ENCODE data around the gene SSRP1.
"Not testable (repeated sequence)": the region's sequence is repeated elsewhere in the genome, so short reads cannot be mapped to it uniquely, and the experiment has no call there.

The SSRP1 gene, protein sequence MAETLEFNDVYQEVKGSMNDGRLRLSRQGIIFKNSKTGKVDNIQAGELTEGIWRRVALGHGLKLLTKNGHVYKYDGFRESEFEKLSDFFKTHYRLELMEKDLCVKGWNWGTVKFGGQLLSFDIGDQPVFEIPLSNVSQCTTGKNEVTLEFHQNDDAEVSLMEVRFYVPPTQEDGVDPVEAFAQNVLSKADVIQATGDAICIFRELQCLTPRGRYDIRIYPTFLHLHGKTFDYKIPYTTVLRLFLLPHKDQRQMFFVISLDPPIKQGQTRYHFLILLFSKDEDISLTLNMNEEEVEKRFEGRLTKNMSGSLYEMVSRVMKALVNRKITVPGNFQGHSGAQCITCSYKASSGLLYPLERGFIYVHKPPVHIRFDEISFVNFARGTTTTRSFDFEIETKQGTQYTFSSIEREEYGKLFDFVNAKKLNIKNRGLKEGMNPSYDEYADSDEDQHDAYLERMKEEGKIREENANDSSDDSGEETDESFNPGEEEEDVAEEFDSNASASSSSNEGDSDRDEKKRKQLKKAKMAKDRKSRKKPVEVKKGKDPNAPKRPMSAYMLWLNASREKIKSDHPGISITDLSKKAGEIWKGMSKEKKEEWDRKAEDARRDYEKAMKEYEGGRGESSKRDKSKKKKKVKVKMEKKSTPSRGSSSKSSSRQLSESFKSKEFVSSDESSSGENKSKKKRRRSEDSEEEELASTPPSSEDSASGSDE

DNA sequence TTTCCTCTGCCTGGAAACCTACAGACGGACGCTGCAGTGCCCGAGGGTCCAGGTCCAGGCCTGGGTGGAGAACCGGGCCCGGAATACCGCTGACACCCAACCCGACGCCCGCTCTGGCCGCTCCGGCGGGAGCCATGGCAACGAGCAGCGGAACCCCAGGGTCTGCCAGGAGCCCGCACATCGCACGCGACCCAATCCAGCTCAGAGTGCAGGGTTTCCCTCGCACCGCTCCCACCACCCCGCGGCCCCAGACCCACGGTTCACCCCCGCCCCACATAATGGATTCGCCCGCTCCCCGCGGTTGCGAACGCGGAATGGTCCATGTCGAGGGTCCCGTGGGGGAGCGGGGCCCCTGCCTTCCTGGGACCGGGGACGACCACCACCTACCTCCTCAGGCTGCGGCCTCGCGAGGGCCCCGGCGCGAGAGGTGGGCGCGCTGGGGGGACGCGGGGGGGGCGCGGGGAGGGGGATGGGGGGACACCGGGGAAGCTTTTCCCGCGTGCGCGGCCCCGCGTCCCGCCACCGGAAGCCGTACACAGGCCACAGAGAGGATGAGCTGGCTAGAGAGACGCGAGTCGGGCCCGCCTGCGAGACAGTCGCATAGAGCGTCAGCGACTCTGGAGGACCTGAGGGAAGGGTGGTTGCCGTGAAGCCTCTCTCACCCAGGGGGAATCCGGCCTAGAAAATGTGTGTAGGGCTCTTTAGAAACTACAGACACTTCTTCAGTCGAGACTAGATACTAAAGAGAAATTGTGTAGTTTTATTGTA, at the start of gene SSRP1:
Gene SSRP1, minus strand, starts transcription at position 550 of the 768 bp plus-strand sequence. CDS start 771 bp downstream, outside the sequence.
- peak; percentile 81 to 82 for DNase-seq

DNA sequence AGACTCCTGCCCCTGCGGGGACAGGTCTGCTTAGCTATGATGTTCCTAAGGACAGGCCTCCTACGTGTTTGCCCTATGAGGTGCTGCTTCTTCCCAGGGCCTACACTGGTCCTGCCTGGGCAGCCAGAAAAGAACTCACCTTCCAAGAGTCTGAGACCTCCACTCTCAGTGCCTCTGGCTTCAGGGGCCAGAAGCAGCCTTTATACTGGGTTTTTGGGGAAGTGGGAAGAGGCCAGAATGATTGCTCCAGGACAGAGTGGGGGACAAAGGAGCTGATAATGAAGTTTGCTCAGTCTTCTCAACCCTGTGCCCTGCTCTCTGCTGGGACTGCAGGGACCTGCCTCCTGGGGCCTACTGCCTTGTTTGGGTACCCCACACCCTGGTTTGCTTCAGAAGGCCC, 45.3 kb upstream of the SSRP1 start, which contains the start of gene PRG3:
Gene PRG3, minus strand, starts transcription at position 176 of the 400 bp plus-strand sequence. CDS start 442 bp downstream, outside the sequence.
- no peak for DNase-seq

DNA sequence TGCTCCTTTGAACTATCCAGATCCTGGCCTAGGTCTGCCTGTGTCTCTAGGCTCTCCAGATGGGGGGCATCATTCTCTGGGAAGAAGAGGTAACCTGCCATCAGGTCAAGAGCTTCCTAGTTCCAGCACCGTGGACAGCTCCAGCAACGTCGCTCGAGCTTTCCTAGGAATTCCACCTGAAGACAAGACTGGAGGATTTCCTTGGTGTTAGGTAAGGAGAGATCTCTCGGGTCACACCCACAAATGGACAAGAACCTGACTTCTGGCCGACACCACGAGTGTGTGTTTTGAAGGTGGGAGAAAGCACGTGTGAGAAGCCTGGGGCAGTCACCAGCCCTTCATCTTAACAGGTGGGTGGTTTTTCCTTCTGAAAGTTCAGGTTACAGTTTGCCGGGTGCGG, 44.0 kb upstream of the SSRP1 start:
- DNase-seq, result no peak

DNA sequence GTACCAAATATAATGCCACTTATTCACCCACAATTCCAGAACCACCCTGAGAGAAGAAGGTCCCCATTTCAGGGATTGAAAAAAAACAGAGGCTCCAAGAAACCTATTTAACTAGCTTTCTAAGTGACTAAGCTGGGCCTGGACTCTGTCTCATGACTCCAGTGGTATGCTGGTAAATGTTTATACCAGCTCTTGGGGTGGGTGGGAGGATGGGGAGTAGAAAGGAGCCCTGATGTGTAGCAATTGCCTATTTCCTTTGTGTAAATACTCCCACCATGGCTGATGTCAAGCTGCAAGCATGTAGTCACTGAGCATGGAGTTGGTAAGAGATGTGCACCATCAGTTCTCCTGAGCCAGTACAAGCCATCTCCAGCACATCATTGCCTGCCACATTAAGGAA, 42.5 kb upstream of the SSRP1 start:
- DNase-seq, result peak in 1 of 2 donors; percentile 73

DNA sequence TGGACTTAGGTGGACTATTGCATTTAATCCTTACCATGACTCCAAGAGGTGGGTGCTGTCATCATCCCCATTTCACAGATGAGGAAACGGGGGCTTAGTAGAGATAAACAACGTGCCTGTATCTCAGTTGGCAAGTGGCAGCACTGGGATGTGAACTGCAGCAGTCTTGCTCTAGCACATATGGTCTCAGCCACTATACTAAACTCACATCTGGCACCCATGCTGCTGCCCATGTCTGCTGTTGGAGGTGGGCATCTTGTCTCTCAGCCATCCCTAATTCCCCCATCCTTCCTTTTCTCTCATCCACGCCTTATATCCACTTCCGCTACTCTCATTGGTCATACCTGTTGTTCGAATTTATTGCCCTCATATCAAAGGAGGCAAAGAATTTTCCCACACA, 41.4 kb upstream of the SSRP1 start:
- DNase-seq, result no peak

DNA sequence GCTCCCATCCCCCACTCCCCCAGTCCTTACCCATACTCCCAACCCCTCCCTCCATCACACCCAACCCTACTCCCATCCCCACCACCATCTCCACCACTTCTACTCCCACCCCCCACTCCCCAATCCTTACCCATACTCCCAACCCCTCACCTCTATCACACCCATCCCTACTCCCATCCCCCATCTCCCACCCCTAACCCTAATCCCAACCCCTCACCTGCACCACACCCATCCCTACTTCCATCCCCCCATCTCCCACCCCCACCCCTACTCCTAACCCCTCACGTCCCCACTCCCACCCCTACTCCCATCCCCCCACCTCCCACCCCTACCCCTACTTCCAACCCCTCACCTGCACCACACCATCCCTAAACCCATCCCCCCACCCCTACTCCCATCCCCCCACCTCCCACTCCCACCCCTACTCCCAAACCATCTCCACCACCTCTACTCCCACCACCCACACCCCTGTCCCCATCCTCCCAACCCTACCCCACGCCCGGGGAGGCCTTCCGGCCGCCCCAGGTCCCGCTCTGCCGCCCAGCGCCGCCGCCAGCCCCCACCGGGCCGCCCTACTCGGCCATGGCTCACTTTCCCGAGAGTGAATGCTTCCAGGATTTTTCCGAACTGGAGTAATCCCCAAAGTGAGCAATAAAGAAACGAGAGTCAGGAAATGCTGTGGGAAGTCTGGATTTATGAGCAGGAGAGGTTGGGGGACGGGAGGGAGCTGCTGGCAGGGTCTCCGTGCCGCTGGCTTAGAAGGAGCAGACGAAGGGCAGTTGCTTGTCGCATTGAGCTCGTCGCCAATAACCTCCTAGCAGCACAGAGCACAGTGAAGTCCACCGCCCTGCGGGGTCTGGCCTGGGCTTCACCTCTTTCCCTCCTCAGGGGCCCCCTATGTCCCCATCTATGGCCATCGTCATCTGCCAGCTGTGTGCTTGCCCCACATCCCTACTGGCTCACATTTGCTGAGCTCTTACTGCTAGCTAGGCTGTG, 40.7 kb upstream of the SSRP1 start:
- DNase-seq, result no peak

DNA sequence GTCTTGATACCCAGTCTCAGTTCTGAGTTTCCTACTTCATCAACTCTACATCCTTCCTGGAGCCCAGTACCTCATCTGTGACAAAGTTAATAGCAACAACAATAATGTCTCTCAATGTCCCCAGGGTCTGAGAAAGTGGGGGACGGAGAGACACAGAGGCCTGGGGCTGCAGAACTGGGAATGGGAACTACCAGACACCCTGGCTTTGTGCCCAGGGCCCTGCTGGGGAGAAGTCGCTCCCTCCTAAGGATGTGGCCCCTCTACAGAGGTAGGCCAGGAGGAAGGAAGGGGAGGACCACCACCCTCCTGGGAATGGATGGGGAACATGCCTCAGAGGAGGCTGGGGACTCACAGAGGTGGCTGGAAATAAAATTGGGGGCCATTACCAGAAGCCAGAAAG, 39.8 kb upstream of the SSRP1 start:
- DNase-seq, result no peak

DNA sequence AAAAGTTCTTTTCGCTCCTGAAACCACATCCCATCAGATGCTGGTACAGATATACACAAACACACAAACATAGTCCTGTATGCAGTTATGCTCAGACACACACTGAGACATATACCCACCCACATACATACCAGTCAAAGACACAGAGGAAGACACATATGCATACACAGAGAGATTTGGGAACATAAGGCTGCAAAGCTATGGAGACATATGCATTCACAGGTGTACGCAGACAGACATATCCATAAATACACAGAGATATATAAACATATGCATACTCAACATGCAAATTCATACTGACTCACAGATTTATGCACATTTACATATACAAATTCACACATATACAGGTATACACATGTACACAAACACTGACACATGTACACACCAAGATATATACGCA, 39.3 kb upstream of the SSRP1 start:
- no peak for DNase-seq

DNA sequence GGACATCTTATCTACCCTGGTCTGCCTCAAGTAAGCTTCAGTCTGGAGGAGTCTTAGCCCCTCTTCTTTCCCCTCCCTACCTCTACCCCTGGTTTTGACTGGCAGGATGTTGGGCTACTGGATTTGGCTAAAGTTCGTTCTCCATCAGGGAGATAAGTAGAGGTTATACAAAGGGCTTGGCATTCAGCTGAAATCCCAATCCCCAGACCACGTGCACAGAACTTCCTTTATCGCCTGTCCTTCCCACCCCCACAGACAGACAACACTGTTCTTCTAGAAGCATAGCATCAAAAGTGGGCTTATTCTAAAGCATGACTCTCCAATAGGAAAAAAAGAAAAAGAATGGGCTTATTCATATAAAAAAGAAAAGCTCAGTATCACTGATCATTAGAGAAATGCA, 37.5 kb upstream of the SSRP1 start:
- no peak for DNase-seq

DNA sequence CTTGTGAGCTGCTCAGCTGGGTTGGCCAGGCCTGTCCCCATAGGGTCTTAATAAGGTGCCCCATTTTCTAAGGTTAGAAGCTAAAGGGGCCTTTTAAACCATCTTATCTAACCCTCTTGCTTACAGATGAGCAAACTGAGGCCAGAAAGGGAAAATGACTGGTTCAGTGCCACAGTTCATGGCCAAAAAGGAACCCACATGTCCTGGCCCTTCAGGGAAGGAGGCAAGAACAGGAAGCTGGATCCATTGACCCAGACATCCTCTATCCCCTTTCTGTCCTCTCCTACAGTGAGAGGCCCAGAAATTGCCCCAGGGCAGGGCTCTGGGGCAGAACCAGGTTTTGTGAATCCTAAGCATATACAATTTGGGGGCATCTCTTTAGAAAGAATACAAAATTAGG, 35.2 kb upstream of the SSRP1 start:
- DNase-seq, result no peak

DNA sequence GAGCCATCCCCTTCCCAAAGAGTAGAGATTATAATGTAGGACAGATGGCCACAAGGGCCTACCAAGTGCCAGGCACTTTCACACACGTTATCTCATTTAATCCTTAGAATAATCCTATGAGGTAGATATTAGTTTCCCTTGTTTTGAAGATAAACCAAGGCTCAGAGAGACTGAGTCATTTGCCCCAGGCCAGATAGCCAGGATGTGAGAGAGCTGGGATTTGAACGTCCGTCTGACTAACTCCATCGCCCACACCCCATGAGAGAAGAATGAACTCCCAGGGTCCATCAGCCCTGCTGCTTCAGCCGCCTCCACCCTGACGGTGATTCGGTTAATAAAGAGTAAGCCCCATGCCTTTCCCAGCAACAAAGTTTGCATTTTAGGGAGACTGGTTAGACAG, 34.6 kb upstream of the SSRP1 start:
- DNase-seq, result no peak

DNA sequence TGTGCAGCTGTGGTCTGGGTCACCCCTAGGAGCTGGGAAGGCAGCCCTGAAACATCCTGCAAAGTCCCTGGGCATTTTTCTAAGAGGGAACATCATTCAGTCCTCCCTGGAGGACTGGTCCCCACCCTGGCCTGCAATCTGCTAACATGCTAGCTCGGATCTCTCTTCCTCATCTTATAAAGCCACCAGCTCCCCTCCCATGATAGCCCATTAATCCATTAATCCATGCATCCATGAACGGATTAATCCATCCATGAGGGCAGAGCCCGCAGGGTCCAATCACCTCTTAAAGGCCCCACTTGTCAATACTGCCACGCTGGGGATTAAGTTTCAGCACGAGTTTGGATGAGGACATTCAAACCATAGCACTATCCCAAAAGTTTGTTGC, 33.1 kb upstream of the SSRP1 start:
- no peak for DNase-seq

DNA sequence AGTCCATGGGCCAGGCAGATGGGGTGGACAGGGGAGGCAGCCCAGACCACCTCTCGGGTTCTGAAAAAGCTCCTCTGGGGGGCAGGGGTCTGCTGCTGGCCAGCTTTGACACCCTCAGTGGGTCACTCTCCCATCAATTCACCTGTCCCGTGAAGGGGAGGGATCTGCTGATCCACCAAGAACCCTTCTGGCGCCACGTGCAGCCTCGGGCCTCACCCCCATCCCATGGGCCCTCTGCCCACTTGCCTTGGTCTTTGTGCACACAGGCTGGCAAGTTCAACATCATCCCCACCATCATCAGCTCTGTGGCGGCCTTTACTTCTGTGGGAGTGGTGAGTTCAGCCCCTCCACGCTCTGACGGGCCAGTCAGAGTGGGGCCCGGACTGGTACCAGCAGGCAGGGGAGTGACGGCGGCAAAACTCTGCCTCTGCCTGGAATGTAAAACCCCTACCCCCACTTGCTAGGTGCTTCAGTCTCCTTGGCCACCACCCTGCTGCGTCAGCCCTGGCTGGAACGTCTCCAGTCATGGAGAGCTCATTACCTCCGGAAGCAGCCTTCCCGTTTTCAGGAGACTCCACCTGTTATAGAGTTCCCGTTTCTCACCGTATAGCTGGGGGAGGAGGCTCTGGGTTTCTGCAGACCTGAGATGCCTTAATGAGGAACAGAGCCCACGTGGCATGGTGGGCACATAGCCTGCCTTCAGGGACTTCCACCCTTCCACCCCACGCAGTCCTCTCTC, 32.6 kb upstream of the SSRP1 start:
- peak; percentile 29 to 44 for DNase-seq

DNA sequence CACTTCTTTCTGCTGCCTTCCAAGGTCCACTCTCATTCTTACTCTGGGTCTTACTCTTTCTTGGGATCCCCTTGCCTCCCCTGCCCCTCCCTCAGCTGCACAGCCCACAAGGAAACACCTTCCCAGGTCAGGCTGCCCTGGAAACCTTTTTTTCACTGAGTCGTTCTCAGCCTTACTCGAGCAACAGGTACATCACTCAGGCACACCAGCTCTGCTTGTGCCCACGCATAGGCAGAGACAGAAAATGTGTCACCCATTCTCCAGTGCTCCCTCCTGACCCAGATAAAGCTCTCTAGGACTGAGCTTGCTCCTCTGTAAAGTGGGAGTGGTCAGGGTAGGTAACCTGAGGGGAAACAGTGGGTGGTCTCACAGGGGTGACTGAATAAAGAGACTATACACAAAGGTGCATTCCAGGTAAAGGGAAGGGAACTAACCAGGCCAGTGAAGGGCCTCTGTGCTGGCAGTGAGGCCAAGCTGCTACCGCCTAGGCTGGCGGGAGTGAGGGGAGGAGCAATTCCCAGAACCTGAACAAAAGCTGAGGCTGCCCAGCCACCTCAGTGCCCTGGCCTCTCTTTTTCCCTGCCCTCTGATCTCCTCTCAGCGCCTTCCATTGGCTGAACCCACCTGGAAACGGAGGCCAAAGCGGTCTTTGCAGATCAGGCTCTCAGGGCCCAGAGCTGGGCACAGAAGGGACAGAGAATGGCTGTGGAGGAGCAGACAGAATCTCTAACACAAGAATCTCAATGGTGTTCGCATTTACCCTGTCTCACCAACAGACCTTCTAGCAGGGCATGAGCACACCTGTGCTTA, 29.4 kb upstream of the SSRP1 start:
- DNase-seq, result no peak

DNA sequence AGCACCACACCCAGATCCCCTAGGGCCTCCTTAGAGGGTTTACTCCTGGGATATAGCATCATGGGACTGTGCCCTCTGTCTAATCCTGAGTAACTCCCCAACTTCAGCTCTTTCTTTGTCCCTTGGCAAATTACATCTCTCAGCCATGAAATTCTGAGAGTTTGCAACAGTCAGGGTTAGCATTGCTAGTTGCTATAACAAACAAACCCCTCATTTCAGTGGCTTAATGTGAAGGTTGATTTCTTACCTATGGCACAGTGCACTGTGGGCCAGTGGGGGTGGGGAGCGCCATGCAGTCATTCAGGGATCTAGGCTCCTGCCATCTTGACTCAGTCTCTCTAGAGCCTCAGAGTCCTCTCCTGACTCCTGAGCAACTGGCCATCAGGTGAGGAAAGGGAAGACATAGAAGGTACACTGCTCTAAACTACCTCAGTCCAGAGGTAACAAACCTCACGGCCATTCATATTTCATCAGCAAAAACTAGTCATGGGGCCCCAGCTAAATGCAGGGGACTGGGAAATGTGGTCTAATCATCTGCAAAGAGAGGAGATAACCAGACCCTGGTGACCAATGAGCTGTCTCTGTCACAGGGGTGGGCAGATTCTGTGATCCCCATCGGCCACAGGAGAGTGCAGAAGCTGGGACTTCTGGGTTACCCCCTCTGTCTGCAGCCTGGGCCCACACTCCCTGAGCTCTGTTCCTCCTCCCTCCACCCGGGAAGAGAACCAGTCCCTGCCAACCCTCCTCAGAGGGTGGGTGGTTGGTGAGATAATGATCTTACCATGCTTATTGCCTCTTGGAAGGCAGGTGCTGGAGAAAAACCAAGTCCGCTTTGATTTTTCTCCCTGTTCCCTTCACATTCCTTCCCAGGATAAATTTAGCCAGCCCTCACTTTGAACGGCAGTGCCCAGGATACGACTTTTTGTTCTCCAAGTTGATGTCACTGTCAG, 27.7 kb upstream of the SSRP1 start:
- no peak for DNase-seq

DNA sequence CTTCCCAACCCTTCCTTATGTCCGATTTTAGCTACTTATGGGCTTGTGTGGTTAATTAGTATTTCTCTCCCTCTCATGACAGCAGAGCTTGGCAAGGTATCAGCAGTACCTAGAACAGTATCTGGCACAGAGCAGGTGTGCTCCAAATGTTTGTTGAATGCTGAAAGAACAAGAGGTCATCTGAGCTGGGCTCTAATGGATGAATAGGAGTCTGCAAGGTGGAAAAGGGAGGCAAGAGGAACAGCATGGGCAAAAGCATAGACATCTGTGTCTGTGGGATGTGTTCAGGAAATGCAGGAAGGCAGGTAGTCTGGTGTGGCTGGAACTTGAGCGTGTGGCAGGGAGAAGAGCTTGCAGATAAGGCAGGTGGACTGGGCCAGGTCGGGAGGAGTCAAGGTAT, 26.2 kb upstream of the SSRP1 start:
- DNase-seq, result no peak

DNA sequence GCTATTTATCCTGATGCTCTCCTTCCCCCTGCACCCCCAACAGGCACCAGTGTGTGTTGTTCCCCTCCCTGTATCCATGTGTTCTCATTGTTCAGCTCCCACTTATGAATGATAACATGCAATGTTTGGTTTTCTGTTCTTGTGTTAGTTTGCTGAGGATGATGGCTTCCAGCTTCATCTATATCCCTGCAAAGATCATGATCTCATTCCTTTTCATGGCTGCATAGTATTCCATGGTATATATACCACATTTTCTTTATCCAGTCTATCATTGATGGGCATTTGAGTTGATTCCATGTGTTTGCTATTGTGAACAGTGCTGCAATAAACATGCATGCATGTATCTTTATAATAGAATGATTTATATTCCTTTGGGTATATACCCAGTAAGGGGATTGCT, 25.7 kb upstream of the SSRP1 start:
- DNase-seq, result not testable (repeated sequence)

DNA sequence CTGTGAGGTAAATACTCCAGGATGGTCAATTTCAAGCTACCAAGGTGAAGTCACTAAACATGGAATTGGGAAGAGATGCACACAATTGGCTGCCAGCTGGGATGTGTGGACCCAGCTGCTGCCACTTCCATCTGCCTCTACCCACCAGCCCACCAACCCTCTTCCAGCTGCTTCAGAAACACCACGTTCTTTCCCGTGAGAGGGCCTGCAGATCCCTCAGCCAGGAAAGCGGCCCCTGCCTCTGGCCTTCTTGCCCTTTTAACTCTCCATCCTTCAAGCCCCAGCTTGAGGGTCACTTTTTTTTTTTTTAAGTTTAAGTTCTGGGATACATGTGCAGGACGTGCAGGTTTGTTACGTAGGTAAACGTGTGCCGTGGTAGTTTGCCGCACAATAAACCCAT, 25.3 kb upstream of the SSRP1 start:
- no peak for DNase-seq
